Dermis microvascular lymphatic vessel endothelial cell (primary cell): ENCODE results near the gene LETM1. TPM values are rescaled to one million over a fixed set of nuclear protein-coding genes. Genes with fewer than 3 reads are reported as not detected.

ENCODE experiments used
- DNase-seq, 2 donors: peaks; one replicate each; pipeline versions ENCODE4 v3.0.0 to v3.0.0-alpha.2; 2010; ENCODE audit warnings: low read depth in 2 of 2
- total RNA-seq: library from RNA; depleted of rRNA; stranded (reverse); fragments of >200 nt; gene quantifications from 2 replicates; pipeline ENCODE4 v1.2.1, GENCODE V29; 2014

LETM1 gene
- total RNA-seq, 1 donor from 2014 or later: 68.3 TPM

- no peak for DNase-seq
Measured at GRCh38 chr4:1807332-1807777, 48.6 kb downstream of the LETM1 start.

- no peak for DNase-seq
Measured at GRCh38 chr4:1806596-1807331, 49.2 kb downstream of the LETM1 start.

- no peak for DNase-seq
Measured at GRCh38 chr4:1806223-1806564, 49.8 kb downstream of the LETM1 start.

- DNase-seq: no peak
Measured at GRCh38 chr4:1805493-1806222, 50.3 kb downstream of the LETM1 start.

GRCh38 chr4:1804638-1805492, 51.1 kb downstream of the LETM1 start:
- DNase-seq: no peak

- DNase-seq: no peak
Measured at GRCh38 chr4:1803523-1804423, 52.2 kb downstream of the LETM1 start.

GRCh38 chr4:1802720-1803522, 53.0 kb downstream of the LETM1 start:
- DNase-seq: no peak

GRCh38 chr4:1802151-1802715, 53.7 kb downstream of the LETM1 start:
- DNase-seq: no peak

- DNase-seq: no peak
Measured at GRCh38 chr4:1801286-1801958, 54.5 kb downstream of the LETM1 start.

GRCh38 chr4:1800805-1801204, 55.2 kb downstream of the LETM1 start:
- DNase-seq: no peak

- no peak for DNase-seq
Measured at GRCh38 chr4:1799387-1800375, 56.3 kb downstream of the LETM1 start.

- DNase-seq: no peak
Measured at GRCh38 chr4:1798580-1799386, 57.2 kb downstream of the LETM1 start.

GRCh38 chr4:1797861-1798579, 57.9 kb downstream of the LETM1 start:
- no peak for DNase-seq

- no peak for DNase-seq
Measured at GRCh38 chr4:1797298-1797860, 58.6 kb downstream of the LETM1 start.

- no peak for DNase-seq
Measured at GRCh38 chr4:1796486-1797204, 59.3 kb downstream of the LETM1 start.
